ENCODE measurements around the gene SZT2.
A peak's percentile ranks its signal among the peaks of the same experiment; 100 is the strongest.

Gene SZT2

DNA sequence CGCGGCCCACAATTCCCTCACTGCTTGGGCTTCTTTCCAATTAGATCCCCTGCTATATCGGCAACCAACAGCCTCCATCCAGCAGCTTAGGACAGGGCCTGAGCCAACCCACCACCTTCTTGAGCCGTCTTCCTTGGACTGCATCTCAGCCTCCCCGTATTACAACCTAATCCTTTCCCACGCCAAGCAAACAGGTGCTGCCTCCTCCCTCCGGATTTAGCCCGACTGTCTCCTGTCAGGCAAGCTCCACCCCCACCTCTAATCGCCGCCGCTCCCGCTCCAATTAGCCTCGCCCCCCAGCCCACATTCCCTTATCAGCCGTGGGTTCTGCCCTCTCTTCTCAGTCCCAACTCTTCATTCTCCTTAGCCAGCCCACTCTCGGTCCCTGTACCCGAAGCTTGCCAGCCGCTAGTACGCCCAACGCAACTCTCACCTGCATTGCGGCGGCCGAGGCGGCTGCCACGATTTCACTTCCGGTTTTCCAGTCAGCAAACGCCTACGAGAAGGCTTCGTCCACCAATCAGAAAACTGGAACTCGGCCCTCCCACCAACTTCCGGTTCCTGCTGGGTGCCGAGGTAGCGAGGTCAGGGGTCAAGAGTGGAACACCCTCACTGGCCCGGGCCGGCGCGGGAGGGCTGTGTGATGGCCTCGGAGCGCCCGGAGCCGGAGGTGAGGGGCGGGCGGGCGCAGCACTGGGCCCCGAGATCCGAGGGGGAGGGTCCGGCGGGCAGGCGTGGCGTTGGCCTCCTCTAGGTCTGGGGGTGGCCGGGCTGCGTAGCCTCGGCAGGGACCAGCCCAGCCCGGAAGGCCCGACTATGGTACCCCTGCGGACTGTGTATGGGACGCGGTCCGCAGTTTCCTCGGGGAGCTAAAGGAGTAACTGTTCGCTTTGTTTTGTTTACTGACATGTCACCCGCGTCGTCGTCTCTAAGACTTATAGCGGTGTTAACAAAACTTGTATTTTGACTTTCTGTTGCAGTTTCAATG, at the start of gene SZT2, which contains the start of gene MED8:
TSS of gene SZT2 (plus strand) at position 574 of the 988 bp plus-strand sequence. CDS start at position 644, 70 bp downstream.
TSS of gene MED8 (minus strand) at position 475 of the 988 bp plus-strand sequence. CDS start at position 439, 36 bp downstream.
- peak; percentile 94 for DNase-seq (ENCODE audit: low spot score)

DNA sequence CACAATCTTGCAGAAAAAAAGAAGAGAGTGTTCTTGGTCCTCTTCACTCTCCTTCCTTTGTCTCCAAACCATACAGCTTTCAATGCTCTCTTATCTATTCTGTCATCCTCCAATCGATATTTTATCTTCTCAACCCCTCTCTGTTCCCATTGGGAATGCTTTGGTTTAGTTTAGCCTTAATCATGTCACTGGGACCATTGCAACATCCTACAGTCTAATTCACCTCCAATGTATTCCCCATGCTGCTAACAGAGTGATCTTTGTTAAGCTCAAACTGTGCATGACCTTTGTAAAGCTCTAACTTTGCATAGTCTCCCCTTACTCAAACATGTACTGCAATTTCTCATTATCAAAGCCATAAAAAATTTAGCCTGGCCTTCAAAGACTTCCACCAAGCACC, 49.1 kb upstream of the SZT2 start:
- no peak for DNase-seq (ENCODE audit: low spot score)

DNA sequence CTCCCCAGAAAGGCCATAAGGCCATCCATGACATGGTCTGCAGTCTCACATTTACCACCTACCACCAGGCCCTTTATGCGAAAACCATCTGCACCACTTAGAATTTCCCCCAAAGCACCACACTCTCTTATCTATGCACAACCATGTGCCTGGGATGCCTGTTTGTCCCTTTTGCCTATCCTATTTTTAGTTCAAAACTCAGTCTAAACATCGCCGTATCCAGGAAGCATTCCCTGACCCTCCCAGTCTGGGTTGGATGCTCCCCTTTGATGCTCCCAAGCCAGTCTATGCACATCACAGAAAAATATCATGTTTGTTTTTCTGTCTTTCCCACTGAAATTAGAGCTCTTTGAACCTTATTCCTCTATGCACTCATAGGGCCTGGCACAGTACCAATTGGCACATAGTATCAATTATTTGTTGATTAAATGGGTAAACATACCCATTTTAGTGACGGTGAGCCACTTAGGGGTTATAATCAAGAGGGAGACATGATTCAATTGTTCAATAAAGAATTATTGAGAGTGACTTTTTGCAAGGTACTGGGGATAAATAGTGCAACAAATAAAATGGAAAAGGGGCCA, 45.3 kb upstream of the SZT2 start:
- DNase-seq (ENCODE audit: low spot score): no peak

DNA sequence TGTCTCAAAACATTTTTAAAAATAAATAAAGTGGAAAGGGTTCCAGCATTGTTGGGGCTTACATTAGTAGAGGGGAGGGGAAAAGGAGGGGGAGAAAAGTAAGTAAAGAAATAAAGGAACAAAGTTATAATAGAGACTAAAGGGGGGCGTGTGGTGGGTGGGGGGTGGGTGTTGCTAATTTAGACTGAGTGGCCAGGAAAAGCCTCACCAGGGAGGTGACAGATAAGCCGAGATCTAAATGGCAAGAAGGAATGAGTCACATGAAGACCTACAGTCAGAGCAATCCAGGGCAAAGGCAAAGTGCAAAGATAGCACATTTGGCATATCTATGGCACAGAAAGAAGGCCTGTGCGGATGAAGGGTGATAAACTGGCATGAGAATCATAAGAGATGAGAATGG, 44.6 kb upstream of the SZT2 start:
- no peak for DNase-seq (ENCODE audit: low spot score)

DNA sequence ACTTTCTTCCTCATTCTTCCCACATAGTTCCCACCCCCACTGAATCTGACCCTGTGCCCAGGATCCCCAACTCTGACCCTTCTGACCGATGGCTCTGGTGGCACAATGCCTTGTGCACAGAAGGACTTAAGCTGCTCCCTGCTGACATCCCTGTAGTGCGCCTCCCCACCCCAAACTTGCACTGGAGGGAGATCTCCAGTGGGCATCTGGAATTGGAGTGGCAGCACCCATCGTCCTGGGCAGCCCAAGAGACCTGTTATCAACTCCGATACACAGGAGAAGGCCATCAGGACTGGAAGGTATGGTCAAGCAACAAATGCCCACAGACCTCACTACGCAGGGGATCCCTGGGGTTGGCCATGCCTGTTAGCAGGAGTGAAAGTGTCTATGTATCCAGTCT, 43.1 kb upstream of the SZT2 start:
- no peak for DNase-seq (ENCODE audit: low spot score)

DNA sequence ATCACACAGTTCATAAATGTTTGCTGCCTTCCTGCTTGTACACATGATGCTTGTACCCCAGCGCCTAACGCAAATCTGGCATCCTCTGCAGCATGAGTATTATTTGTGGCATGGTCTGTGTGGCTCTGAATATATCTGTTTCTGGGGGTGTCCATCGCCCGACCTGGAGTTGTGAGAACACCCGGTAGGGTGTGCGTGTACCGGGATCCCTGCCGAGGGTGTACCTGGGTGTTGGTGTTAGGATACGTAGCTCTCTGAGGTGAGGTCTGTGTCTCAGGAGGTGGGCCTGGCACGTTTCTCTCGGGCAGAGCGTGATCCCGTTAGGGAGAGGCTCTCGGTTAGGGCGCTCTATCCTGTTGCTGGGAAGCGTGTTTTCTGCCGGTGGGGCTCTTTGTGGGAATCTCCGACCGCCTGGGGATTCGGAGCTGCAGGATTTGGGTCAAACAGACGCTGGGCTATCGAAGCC, 41.3 kb upstream of the SZT2 start:
- DNase-seq (ENCODE audit: low spot score): no peak

DNA sequence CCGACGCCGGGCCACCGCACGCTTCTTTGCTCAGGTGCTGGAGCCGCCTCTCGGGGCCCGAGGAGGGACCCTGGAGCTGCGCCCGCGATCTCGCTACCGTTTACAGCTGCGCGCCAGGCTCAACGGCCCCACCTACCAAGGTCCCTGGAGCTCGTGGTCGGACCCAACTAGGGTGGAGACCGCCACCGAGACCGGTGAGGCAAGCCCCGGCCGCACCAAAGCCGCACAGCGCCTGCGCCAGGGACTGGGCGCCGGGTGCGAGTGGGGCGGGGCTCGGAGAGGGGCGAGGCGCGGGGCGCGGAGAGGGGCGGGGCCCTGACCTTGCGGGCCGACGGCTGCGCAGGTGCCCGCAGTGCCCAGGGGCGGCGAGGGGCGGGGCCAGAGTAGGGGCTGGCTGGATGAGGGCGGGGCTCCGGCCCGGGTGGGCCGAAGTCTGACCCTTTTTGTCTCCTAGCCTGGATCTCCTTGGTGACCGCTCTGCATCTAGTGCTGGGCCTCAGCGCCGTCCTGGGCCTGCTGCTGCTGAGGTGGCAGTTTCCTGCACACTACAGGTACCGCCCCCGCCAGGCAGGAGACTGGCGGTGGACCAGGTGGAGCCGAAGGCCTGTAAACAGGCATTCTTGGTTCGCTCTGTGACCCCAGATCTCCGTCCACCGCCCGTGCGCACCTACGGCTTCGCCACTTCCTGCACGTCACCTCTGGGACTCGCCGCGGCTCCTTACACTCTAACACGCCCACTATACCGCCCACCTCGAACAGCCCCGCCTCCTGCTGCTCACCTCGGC, 40.7 kb upstream of the SZT2 start:
- DNase-seq (ENCODE audit: low spot score): peak; percentile 57

DNA sequence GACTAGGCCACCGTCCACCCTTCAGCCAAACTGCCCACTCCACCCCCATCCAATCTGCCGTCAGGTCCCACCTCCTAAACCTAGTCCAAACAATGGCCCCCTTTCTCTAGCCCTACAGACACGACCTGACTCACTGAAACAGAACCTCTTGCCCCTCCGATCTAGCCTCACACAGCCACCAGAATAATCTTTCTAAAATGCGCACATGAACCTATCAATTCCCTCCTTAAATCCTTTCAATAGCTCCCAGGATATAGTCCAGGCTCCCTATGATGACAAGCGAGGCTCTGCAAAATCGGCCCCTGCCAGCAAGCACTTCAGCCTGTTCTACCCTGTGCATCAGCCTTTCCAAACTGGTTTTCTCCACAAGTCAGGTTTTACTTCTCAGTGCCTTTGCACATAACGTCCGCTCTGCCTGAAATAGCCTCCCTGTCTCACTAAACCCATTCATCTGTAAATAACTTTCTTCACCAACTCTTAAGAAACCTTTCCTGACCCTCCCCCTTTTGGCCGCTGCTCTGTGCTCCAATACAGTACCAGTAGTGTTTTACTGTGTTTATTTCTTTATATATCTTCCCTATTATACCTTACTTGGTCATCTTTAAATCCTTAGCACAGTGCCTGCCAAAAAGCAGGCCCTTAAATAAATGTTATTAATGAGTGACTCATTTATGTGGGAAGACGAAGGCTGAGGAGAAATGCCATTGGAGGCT, 39.9 kb upstream of the SZT2 start:
- DNase-seq (ENCODE audit: low spot score): peak; percentile 26

DNA sequence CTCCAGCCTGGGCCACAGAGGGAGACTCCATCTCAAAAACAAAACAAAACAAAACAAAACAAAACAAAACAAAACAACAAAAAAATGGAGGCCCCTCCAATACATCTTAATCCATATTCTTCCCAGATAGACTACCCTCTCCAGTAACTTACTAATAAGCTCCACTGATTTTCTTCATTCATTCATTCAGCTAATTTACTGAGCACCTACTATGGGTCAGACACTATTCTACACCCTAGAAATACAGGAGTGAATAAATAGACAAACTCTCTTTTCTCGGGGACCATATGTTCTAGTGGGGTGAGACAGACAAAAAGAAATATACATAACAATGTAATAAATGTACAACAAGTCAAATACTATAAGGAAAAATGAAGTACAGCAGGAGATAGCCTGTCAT, 38.7 kb upstream of the SZT2 start:
- DNase-seq (ENCODE audit: low spot score): no peak

DNA sequence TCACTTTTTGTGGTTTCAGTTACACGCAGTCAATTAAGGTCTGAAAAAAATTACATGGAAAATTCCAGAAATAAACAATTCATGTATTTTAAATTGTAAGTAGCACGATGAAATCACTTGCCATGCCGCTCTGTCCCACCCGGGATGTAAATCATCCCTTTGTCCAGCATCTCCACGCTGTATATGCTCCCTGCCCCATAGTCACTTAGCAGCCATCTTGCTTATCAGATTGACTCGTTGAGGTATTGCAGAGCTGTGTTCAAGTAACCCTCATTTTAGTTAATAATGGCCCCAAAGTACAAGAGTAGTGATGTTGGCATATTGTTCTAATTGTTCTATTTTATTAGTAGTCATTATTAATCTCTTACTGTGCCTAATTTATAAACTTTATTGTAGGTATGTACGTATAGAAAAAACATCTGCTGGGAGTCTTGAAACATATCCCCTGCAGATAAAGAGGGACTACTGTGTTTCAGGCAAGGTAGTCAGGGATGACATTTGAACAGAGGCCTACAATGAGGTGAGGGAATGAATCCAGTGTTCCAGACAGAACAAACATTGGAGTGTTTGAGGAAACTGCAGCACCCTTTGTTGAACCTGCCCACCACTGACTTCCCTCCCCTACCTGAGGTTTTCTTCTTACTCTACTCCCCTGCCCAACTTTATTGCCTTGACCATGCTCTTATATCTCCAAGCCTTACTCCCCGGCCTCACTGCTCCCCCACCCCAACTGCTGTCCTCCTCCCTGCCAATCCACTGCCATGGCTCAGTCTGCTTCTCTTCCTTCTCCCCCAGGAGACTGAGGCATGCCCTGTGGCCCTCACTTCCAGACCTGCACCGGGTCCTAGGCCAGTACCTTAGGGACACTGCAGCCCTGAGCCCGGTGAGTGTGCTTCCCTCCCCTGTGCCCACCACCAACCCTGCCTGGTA, 38.0 kb upstream of the SZT2 start:
- DNase-seq (ENCODE audit: low spot score): no peak

DNA sequence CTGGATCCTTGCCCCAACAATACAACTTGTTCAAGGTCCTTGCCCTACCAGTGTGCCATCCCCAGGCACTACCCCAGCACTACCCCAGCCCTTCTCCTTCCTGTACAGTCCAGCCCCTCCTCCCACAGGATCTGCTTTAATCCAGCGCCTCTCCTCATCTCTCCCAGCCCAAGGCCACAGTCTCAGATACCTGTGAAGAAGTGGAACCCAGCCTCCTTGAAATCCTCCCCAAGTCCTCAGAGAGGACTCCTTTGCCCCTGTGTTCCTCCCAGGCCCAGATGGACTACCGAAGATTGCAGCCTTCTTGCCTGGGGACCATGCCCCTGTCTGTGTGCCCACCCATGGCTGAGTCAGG, 37.4 kb upstream of the SZT2 start:
- DNase-seq (ENCODE audit: low spot score): no peak

DNA sequence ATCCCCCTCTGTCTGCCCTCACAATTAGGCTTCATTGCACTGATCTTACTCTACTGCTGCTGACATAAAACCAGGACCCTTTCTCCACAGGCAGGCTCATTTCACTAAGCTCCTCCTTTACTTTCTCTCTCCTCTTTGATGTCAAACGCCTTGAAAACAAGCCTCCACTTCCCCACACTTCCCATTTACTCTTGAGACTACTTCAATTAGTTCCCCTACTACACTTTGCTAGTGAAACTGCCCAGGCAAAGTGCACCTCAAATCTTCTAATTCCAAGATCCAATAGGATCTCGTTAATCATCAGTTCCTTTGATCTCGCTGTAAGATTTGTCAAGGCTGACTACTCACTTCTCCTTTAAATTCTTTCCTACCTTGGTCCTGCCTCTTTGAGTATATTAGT, 36.8 kb upstream of the SZT2 start:
- DNase-seq (ENCODE audit: low spot score): no peak

DNA sequence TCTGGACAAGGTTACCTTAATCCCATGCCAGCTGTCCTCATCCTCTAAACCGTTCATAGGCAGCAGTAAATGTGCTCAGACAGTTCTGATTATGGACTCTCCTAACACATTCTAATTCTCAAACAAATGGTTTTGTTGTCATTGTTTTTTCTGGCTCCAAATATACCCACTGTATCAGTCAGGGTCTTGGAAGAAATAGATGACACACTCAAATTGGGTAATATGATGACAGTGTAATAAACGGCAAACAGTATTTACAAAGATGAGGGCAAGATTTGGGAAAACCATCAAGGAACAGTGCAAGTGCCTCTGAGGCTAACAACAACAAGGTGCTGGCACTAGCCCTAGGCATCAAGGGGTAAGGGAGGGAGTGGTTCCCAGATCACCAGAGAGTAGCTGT, 35.2 kb upstream of the SZT2 start:
- DNase-seq (ENCODE audit: low spot score): no peak

DNA sequence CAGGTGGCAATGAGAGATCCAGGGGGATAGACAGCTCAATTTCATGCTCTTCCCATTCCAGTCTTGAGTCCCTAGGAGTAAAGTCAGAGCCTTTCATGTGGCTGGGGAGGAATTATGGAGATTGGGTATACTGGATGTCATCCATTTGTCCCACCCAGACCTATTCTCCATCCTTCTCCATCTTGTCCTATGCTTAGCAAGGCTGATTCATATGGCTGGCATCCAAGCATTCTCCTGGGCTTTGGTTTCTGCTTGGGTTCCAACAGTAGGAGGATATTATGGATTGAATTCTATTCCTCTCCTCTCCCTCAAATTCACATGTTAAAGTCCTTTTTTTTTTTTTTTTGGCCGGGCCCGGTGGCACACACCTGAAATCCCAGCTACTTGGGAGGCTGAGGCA, 34.8 kb upstream of the SZT2 start:
- DNase-seq (ENCODE audit: low spot score): no peak

DNA sequence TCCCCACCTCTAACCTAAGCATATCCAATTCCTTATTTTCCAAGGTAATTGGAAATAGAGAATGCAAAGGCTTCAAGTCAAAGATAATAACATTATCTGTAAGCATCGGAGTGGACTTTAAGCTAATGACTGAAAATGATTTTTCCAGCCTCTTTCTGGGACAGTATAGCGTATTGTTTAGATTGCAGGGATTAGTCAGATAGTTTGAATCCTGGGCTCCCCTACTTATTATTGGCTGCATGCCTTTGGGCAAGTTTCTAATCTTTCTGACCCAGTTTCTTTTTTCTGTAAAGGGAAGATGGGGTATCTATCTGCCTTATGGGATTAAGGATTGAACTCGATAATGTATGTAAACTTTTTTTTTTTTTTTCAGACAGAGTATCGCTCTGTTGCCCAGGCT, 32.4 kb upstream of the SZT2 start:
- DNase-seq (ENCODE audit: low spot score): no peak

DNA sequence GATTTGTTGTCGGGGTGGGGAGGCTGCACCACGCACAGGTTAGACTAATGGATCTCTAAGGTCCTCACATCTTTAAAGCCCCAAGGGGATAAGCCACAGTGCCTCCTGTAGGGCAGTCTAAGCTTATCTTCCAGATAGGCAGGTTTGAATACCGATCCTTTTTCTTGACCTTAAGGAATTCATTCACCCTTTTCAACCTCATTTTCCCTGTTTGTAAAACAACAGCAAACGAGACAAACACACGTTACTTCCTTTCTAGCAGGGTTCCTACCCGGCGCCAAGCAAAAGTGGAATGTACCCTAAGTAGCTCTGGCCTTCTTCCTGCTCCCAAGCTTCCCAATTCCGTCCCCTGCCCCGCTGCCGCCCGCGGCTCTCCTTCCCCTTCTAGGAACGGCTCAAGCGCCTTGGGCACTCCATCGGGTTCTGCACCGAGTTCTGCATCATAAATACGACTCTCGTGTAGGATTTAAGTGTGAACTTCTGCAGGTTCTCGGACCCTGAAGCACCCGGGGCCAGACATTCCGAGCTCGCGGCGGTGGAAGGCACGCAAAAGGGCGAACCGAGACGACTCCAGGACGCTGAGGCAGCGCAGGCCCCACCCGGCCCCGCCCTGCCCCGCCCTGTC, 31.5 kb upstream of the SZT2 start:
- peak; percentile 34 for DNase-seq (ENCODE audit: low spot score)

DNA sequence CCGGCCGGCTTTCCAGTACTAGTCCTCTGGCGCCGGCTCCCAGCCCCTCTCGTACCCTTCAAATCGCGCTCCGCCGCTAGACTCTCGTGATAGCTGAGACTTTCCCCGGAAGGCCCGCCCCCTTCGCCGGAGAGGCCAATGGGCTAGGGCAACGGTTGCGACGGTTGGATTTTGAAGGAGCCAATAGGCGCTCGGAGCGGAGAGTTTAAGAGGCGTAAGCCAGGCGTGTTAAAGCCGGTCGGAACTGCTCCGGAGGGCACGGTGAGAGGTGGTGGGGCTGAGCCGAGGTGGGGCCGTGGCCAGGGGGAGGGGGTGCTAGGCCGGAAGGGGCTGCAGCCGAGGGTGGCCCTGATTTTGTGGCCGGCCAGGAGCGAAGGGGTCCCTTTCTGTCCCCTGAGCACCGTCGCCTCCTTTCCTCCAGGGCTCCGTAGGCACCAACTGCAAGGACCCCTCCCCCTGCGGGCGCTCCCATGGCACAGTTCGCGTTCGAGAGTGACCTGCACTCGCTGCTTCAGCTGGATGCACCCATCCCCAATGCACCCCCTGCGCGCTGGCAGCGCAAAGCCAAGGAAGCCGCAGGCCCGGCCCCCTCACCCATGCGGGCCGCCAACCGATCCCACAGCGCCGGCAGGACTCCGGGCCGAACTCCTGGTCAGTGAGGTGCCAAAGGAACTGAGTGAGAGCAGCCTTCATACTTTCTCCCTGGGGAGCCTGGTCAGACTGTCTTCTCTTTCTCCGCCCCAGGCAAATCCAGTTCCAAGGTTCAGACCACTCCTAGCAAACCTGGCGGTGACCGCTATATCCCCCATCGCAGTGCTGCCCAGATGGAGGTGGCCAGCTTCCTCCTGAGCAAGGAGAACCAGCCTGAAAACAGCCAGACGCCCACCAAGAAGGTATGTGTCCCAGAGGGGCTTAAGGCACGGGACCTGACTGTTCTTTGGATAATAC, 30.7 kb upstream of the SZT2 start, which contains the start of gene CDC20:
TSS of gene CDC20 (plus strand) at position 236 of the 948 bp plus-strand sequence. CDS start at position 471, 235 bp downstream.
- peak; percentile 97 for DNase-seq (ENCODE audit: low spot score)

DNA sequence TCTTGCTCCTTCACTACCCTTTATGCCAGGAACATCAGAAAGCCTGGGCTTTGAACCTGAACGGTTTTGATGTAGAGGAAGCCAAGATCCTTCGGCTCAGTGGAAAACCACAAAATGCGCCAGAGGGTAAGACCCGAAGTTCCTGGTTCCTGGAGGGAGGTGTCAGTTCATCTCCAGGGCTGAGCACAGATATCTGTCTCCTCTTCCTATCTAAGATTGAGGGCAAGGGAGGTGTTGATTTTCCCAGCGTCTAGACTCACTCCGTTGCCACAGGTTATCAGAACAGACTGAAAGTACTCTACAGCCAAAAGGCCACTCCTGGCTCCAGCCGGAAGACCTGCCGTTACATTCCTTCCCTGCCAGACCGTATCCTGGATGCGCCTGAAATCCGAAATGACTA, 30.0 kb upstream of the SZT2 start:
- DNase-seq (ENCODE audit: low spot score): no peak

DNA sequence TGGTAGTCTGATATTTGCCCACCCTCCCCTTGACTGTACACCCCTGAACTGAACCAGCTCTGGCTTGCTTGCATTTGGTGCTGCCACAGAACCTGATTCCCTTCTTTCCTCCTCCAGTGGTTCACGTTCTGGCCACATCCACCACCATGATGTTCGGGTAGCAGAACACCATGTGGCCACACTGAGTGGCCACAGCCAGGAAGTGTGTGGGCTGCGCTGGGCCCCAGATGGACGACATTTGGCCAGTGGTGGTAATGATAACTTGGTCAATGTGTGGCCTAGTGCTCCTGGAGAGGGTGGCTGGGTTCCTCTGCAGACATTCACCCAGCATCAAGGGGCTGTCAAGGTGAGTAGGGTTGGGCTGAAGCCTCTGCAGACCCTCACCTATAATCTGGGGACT, 29.1 kb upstream of the SZT2 start:
- DNase-seq (ENCODE audit: low spot score): no peak
